PC-3 (cell line): ENCODE data around the gene EPB41L4A.

Experiments
- CTCF ChIP-seq: fragments of 300-600 bp; sonication (generic); conservative IDR thresholded peaks from 2 replicates; pipeline ENCODE4 v1.5.1; 2017; ENCODE audit warnings: antibody characterized with exemption, low read depth, mild to moderate bottlenecking, low read length
- EZH2 ChIP-seq: fragments of 300-600 bp; sonication (generic); IDR thresholded peaks from one replicate; pipeline ENCODE4 v1.6.1; 2017; ENCODE audit warnings: antibody characterized with exemption, mild to moderate bottlenecking, low read length; ENCODE audit not compliant: unreplicated experiment
- EZH2phosphoT487 ChIP-seq: fragments of 300-600 bp; sonication (generic); IDR thresholded peaks from 2 replicates; pipeline ENCODE4 v1.6.1; 2018; ENCODE audit warnings: mild to moderate bottlenecking, antibody characterized with exemption, low read length, borderline replicate concordance

DNA sequence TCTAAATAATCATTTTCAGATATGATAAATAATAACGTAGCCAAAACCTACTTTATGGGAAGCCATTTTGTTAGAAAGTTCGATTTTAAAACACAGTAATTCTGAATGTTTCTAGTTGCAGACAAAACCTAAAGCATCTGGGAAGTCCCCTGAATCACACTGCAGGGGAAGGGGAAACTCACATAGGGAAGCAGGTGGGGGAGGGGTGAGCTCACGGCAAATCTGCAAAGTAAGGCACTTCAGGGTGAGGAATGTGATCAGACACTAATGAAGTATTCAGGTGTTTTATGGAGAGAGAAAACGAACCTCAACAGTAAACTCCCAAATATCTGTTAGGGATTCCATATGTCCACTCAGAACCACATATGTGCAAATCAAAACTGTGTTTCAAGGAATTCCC lies 70.7 kb downstream of the EPB41L4A start:
- TF ChIP-seq CTCF (no peak), EZH2 (no peak), EZH2phosphoT487 (no peak)
